ENCODE measurements around the gene TDRD6.

- TF ChIP-seq POLR2A (IDR thresholded peaks at IDR 0.05) (peak; percentile 56), CTCF (IDR thresholded peaks at IDR 0.05) (no peak)
Measured at GRCh38 chr6:46734867-46735719, 47.4 kb downstream of the TDRD6 start, which contains the start of gene PLA2G7.

All from right lobe of liver (tissue), 4 donors.